Muscle of leg (tissue), 11 donors: Measurements from ENCODE around the gene KCNK1. TPM values are rescaled to one million over a fixed set of nuclear protein-coding genes. Genes with fewer than 3 reads are reported as not detected.
"Not testable (repeated sequence)": the region's sequence is repeated elsewhere in the genome, so short reads cannot be mapped to it uniquely, and the experiment has no call there.

Source experiments
- DNase-seq: peaks from one replicate; pipeline ENCODE4 v3.0.0; 2013
- H3K27ac ChIP-seq: one replicate; pipeline ENCODE4 v1.5.1; 2013; ENCODE audit warnings: mild to moderate bottlenecking, low read length, control low read depth
- H3K27me3 ChIP-seq: one replicate; pipeline ENCODE4 v1.6.1; 2013; ENCODE audit warnings: low read length; ENCODE audit not compliant: control insufficient read depth, insufficient read depth
- H3K36me3 ChIP-seq: one replicate; pipeline ENCODE4 v1.6.1; 2013; ENCODE audit warnings: low read length; ENCODE audit not compliant: control insufficient read depth, insufficient read depth
- H3K4me1 ChIP-seq: one replicate; pipeline ENCODE4 v1.6.1; 2013; ENCODE audit warnings: low read length; ENCODE audit not compliant: control insufficient read depth, insufficient read depth
- H3K4me3 ChIP-seq: one replicate; pipeline ENCODE4 v1.5.1; 2013; ENCODE audit warnings: low read length, control low read depth
- H3K9me3 ChIP-seq: replicated peaks from 2 replicates; pipeline ENCODE4 v1.6.1; 2013; ENCODE audit warnings: low read depth, low read length; ENCODE audit not compliant: control insufficient read depth
- WGBS: methylation state at CpG from one replicate; pipeline ENCODE4 v1.1.5; 2013; ENCODE audit warnings: missing lambda C conversion rate; ENCODE audit not compliant: insufficient coverage; 5-methylcytosine and 5-hydroxymethylcytosine counted together
- polyA plus RNA-seq, 8 donors: library from polyadenylated mRNA; unstranded; fragments of 120-200 nt; gene quantifications; one replicate each; pipeline versions ENCODE4 v1.2.1 to v1.2.3, GENCODE V29; 2013; ENCODE audit warnings: inconsistent platforms in 1 of 8, low replicate concordance in 1 of 8; ENCODE audit not compliant: insufficient read length in 8 of 8, insufficient read depth in 1 of 8
- total RNA-seq: library from RNA; stranded (reverse); fragments of 120-200 nt; gene quantifications from one replicate; pipeline ENCODE4 v1.2.4, GENCODE V29; 2013

Gene KCNK1
- total and polyA plus RNA-seq, 9 donors, result 0.97 to 4.2 (median 1.9) TPM

DNA sequence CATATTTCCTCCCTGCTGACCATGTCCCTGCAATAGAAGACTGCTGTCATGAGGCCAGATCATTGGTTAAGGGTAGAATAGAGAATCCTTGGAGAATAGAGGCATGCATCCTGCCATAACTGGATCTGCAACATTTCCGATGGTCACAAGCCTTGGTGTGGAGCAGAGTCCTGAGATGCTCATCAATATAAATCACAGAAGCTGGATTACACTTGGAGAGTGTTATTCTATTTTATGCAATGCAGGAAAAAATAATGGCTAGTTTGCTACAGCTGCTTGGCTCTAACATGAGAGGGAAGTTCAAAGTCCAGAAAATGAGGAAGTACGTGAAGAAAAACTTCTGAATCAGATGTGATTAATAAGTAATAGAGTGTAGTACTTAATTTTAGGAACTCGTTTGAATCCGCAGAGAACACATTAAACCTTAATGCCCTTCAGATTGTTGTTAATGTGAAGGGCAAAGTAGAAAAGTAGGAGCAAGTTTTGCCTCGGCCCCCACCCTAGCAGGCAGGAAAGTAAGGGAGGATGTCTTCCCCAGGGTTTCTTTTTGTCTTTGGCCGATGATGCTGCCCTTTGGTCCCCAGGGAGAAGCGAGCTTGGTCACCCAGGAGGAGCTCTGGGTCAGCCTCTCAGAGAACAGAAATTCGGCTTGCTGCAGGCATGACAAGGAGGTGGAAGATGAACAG is 59.5 kb downstream of the KCNK1 start:
- 48% methylated on average over 4 of the region's 8 CpGs for WGBS
- peak; percentile 22 for DNase-seq
- Histone ChIP-seq H3K4me1 (no peaks in the 10 kb centered on the region), H3K27me3 (no peaks in the 10 kb centered on the region), H3K4me3 (no peak overlapping the region), H3K9me3 (no peaks in the 10 kb centered on the region), H3K27ac (no peak overlapping the region), H3K36me3 (no peaks in the 10 kb centered on the region)

DNA sequence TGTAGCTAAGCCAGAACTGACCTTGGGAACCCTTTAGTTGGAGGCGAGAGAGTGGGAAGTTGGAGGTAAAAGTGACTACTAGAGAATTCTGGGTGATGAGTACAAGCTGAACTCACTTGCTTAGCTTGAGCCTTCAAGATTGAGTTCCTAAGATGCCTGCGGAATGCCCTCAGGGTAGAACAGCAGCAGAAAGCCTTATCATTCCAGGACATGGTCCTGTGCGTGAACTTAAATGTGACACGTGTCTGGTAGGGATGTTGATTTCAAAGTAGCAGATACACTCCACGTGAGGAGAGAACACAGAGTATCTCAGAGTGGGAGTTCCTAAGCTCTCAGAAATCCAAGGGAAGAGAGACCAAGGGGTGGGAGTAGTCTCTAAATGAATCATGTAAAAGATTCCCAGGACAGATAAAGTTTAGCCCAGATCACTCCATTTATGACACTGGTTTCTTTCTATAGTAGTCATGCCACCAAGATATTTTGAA is 60.1 kb downstream of the KCNK1 start:
- DNase-seq, result no peak
- Histone ChIP-seq H3K4me3 (no peak overlapping the region), H3K36me3 (no peaks in the 10 kb centered on the region), H3K4me1 (no peaks in the 10 kb centered on the region), H3K27ac (no peak overlapping the region), H3K9me3 (no peaks in the 10 kb centered on the region), H3K27me3 (no peaks in the 10 kb centered on the region)
- 93% methylated on average over 5 of the region's 5 CpGs for WGBS

DNA sequence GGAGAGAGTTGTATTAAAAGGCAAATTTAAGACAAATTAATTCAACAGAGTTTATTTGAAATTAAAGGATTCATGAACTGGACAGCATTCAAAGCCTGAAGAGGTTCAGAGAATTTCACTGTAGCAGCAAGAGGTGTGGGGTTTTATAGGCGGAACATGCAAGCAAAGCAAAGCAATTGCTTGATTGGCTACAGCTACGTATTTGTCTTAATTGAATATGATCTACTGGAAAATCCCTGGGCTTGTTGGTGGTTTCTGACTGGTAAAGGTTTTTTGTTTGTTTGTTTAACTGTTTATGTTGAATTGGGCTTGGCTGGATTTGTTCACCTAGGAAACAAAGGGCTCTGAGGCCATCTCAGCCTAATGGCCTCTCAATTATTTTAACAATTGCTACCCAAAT is 61.5 kb downstream of the KCNK1 start:
- Histone ChIP-seq H3K9me3 (no peaks in the 10 kb centered on the region), H3K27me3 (no peaks in the 10 kb centered on the region), H3K4me1 (no peaks in the 10 kb centered on the region), H3K27ac (no peak overlapping the region), H3K36me3 (no peaks in the 10 kb centered on the region), H3K4me3 (no peak overlapping the region)
- WGBS, result 89% methylated on average over 2 of the region's 2 CpGs
- DNase-seq, result no peak

DNA sequence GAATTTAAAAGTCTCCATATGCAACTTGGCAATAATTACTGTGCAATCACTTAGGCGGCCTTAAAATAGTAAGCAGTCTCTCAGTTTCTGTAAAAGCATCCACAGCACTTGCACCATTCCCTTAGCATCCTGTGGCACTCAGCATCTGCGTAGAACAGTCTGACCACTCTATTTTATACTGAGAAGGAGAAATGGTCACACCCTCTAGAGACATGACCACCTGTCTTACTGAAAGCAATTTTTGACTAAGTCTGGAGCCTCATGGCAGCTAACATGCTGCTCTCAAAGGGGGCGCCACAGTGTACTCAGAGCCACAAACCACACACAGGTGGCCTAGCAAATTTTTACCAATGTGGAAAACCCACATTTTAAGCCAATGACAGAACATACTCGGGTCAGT is 62.0 kb downstream of the KCNK1 start:
- H3K27me3 ChIP-seq, result no peaks in the 10 kb centered on the region
- no peaks in the 10 kb centered on the region for H3K36me3 ChIP-seq
- DNase-seq, result no peak
- H3K27ac ChIP-seq, result no peak overlapping the region
- WGBS, result 100% methylated on average over 2 of the region's 4 CpGs
- no peaks in the 10 kb centered on the region for H3K4me1 ChIP-seq
- no peaks in the 10 kb centered on the region for H3K9me3 ChIP-seq
- no peak overlapping the region for H3K4me3 ChIP-seq

DNA sequence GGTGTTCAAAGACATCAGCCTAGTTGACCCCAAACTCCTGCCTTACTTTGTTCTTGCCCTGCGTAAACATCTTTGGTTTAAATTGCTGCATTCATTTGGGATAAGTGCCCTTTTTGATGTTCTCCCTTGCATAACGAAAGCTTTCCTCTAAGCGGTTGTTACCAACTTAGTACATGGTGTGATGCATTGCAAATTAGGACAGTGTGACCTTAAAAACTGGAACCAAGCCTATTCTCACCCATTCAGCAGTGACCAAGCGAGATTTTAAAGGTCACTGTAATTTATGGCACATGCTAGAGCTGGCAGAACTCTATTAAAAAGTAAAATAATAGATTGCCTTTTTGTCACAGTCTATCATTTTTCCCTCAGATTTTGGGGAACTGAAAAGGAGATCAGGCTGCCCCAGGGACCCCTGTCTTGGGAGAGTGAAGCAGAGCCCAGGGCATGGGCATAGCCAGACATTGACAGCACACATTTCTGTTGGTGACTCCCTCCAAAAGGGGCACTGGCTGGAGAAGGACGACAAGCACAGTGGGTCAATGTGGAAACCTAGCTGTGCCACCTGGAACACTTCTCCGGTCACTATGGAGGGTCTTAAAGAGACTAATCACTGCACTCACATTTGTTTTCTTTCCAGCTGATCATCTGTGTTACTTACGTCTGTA is 63.9 kb downstream of the KCNK1 start:
- no peaks in the 10 kb centered on the region for H3K9me3 ChIP-seq
- no peaks in the 10 kb centered on the region for H3K27me3 ChIP-seq
- H3K4me1 ChIP-seq, result no peaks in the 10 kb centered on the region
- H3K4me3 ChIP-seq, result no peak overlapping the region
- WGBS, result 100% methylated on average over 1 of the region's 7 CpGs
- H3K36me3 ChIP-seq, result no peaks in the 10 kb centered on the region
- no peak for DNase-seq
- no peak overlapping the region for H3K27ac ChIP-seq

DNA sequence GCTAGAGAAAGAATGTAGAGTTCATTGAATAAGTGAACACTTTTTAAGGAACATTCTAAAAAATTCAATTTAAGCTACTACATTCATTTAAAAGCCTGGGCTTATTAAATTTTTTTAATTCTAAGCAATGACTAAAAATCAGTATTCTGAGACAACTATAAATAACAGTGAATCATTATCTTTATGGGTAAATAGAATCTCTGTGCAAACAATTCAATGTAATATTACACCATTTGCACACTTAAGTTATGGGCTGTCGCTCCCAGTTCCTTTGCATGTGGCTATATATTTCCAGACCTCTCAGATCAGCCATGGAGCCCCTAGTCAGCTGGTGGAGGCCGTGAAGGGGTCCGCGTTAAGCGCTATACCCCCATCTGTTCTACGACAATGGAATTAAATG is 65.1 kb downstream of the KCNK1 start:
- H3K4me3 ChIP-seq, result no peak overlapping the region
- 58% methylated on average over 2 of the region's 6 CpGs for WGBS

DNA sequence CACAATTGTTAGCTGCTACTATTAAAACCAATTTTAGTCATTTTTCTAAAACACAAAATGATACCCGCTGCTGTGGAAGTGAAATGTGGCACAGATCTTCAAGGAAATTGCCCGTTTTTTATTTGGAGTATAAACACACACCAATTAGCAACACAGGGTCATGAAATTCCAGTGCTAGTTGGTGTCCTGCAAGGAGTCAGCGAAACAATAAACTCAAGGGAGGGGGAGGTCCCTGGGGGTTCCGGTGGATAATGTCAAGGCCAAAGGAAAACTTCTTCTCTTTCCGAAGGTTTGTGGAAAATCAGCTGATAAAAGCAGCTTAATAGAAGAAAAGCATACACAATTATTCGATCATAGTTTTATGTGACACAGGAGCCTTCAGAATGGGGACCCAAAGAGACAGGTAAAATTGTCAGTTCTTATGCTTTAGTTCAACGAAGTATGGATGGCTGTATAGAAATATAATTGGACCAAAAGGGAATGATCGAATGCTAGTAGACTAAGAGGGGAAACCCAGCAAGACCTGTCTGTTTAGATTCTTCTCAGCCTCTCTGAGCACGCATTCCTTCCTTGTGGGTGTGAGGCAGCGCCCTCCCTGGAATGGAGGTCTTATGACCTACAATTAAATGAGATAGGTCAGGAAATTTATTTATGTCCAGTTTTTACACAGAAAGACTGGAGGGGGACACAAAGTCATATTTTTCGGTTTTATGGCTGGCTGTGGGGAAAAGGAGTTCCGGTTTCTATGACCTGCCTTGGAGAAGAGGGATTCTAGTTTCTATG is 65.9 kb downstream of the KCNK1 start:
- no peaks in the 10 kb centered on the region for H3K9me3 ChIP-seq
- no peak for DNase-seq
- H3K27ac ChIP-seq, result no peak overlapping the region
- no peaks in the 10 kb centered on the region for H3K4me1 ChIP-seq
- no peak overlapping the region for H3K4me3 ChIP-seq
- H3K36me3 ChIP-seq, result no peaks in the 10 kb centered on the region
- H3K27me3 ChIP-seq, result no peaks in the 10 kb centered on the region
- WGBS, result 98% methylated on average over 4 of the region's 12 CpGs

More for the DNA sequence above, 65.1 kb downstream of the KCNK1 start:
- H3K36me3 ChIP-seq, result no peaks in the 10 kb centered on the region
- H3K27me3 ChIP-seq, result no peaks in the 10 kb centered on the region
- DNase-seq, result no peak
- H3K4me1 ChIP-seq, result no peaks in the 10 kb centered on the region
- no peaks in the 10 kb centered on the region for H3K9me3 ChIP-seq
- H3K27ac ChIP-seq, result no peak overlapping the region

DNA sequence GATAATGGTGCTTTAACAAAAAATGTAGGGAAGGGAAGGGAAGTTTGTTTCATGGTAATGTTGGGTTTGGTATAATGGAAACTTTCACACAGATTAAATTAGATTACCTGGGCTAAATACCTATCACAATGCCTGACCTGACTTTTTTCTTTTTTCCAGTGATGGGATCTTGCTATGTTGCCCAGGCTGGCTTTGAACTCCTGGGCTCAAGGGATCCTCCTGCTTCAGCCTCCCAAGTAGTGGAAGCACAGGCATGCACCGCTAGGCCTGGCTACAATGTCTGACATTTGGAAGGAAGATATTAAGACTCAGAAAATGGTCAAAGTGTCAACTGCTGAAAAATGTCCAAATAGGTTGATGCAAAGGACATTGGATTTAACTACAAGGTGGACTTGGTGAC is 67.4 kb downstream of the KCNK1 start:
- Histone ChIP-seq H3K4me3 (no peak overlapping the region), H3K4me1 (no peaks in the 10 kb centered on the region), H3K27me3 (no peaks in the 10 kb centered on the region), H3K9me3 (no peaks in the 10 kb centered on the region), H3K36me3 (no peaks in the 10 kb centered on the region), H3K27ac (no peak overlapping the region)
- no peak for DNase-seq
- 83% methylated on average over 1 of the region's 1 CpG for WGBS

DNA sequence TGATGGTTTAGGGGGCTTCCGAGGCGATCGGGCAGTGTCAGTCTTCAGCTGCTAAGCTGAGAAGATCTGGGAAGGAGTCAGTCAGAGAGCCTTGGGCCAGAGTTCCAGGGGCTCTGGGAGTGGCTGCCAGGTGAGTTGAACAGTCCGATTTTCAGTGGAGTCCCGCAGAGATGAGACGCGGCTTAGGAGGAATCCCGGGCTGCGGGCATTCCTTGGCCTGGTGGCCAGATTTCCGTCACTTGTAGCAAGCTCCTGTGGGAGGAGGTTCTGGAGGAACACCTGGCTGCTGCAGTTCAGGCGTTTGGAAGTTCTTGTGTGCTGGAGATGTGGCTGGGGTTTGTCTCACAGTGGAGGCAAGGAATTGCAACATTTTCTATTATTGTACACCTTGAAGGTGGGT is 72.7 kb downstream of the KCNK1 start:
- 90% methylated on average over 2 of the region's 11 CpGs for WGBS
- H3K9me3 ChIP-seq, H3K36me3 ChIP-seq, DNase-seq, H3K4me1 ChIP-seq, H3K27me3 ChIP-seq, H3K4me3 ChIP-seq, H3K27ac ChIP-seq: not testable (repeated sequence)

DNA sequence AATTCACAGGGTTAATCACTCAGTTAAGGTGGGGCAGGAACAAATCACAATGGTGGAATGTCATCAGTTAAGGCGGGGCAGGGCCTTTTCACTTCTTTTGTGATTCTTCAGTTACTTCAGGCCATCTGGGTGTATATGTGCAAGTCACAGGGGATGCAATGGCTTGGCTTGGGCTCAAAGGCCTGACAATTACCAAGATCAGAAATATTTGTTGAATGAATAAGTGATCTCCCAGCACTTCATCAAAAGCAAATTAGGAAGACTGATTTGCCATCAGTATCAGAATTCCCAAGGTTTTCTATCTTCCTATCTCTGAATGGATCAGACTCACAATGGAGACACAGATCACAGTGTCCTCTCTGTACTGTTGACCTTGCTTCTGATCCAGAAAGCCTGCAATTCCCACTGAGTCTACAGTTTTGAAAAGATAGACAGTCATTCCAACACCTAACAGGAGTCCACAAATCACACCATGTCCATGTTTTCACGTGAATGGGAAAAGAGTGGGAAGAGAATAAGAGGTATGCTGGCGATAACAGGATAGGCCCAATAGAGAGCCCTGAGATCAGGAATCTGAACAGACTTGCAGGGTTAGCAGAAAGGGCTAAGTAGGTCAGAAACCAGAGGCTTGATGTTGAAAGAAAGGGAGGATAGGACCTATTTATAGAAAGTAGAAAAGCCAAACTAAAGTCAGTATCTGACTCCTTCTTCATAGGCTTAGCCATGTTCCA is 75.3 kb downstream of the KCNK1 start:
- H3K9me3 ChIP-seq, result no peaks in the 10 kb centered on the region
- H3K27ac ChIP-seq, result no peak overlapping the region
- no peak overlapping the region for H3K4me3 ChIP-seq
- WGBS, result 100% methylated on average over 1 of the region's 3 CpGs
- peaks cover 3% of the 10 kb centered on the region for H3K4me1 ChIP-seq
- H3K36me3 ChIP-seq, result no peaks in the 10 kb centered on the region
- no peak for DNase-seq
- H3K27me3 ChIP-seq, result peaks cover 4% of the 10 kb centered on the region
